ENCODE results near the gene SYCP2.

Gene SYCP2

GRCh38 chr20:59822291-59823029 is 111.0 kb downstream of the SYCP2 start:
- no peak for DNase-seq

GRCh38 chr20:59821788-59822187 is 111.6 kb downstream of the SYCP2 start:
- no peak for DNase-seq

DNA sequence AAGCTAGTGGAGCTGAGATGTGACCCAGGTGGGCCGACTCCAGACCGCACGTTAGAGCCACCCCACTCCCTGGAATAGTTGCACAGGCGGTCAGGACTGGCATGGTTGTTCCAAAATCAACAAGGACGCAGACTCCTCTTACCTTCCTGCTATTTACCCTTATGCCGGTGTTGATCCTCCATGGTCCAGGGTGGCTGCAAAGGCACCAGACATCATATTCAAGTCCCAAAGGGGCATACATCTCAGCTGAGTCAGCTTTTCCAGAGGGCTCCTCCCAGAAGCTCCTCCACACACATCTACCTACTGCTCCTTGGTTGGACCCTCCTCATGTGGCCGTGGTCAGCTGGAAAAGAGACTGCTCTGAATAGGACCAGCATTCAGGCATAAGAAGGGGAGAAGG is 112.2 kb downstream of the SYCP2 start:
- DNase-seq: no peak

GRCh38 chr20:59820204-59821041 is 113.0 kb downstream of the SYCP2 start:
- no peak for DNase-seq

GRCh38 chr20:59819496-59820203 is 113.8 kb downstream of the SYCP2 start:
- DNase-seq: no peak

GRCh38 chr20:59818911-59819310 is 114.5 kb downstream of the SYCP2 start:
- DNase-seq: no peak

- no peak for DNase-seq
Measured at GRCh38 chr20:59817846-59818615, 115.4 kb downstream of the SYCP2 start.

- DNase-seq: no peak
Measured at GRCh38 chr20:59817406-59817805, 116.0 kb downstream of the SYCP2 start.

DNA sequence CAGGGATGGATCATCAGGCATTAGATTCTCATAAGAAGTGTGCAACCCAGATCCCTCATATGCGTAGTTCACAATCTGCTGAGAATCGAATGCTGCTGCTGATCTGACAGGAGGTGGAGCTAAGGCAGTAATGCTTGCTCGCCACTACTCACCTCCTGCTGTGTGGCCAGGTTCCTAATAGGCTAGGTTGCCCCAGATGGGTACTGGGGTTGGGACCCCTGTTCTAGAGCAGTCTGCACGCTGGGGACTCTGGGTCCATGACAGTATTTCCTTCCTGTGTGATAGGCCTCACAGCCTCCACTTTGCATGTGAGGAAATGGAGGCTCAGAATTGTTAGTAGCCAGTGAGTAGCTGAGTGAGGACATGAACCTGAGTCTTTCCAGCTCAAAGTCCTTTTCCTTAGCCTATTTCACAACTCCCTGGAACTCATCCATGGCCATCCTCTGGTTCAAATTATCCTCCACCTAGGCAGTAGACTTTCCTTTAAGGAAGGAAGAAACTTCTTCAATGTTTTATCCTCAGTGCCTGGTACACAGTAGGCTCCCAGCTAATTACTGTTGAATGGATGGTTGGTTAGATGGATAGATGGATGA is 117.2 kb downstream of the SYCP2 start:
- DNase-seq: no peak

DNA sequence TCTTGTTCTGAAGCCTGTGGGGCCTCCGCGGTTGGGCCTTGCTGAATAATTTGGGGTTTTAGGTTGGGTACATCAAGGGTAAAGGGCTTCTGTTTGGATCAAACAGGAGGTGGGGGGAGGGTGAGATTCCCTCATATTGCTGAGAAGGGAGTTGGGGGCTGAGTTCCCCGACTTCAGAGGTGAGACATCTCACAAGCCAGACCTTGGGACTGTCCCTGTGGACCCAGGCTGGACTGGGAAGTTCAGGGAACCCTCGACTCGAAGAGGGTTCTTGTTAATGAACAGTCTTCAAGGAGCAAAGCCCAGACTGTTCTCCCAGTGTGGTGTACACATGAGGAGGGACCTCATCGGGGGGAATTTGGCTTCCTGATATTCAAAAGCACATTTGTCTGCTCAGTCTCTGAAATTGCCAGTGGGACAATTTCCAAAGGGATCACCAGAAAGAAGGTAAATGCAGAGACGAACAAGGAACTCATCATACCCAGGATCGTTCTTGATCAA is 118.5 kb downstream of the SYCP2 start:
- no peak for DNase-seq

DNA sequence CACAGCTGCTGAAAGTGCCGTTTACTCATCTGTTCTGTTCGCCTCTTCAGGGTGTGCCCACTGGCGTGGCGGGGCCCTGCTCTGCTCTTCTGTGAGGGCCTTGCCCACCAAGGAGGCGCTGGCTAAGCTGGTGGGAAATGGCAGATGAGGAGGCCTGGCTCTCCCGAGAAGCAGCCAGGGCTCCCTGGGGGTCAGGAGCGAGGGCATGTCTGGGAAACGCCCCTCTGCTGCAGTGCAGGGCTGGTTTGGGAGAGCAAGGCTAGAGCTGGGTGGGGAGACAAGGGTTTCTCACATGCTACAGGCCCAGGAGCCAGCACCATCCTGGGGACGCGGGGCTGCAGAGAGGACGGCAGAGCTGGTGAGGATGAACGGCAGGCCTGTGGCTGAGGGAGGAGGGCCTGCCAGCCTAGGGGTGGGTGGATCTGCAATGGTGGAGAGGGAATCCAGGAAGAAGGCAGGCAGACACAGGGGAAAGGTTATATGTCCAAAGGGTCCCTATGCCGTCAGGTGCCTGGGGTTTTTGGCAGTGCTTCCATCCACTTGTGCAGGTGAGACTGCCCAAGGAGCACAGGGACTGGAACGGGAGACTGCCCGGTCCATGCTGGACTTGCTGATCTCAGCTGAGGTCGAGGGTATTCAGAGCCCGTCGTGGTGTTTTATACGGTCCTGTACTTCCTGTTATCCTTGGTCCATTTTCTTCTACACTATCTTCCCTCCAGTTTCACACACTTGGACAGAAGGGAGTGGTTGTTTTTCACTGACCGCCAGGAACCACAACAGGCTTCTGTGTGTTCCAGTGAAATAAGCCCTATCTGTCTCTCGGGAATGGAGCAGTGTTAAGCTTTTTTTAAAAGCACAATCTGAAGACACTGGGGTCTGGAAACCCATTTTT is 119.2 kb downstream of the SYCP2 start:
- DNase-seq: no peak
